HepG2 (cell line): ENCODE measurements around the gene SOX12. TPM values are rescaled to one million over a fixed set of nuclear protein-coding genes. Genes with fewer than 3 reads are reported as not detected.
A peak's percentile ranks its signal among the peaks of the same experiment; 100 is the strongest.

Source experiments
- RARG ChIP-seq: sonication (generic); formaldehyde crosslinking; IDR thresholded peaks from 2 replicates; pipeline ENCODE4 v1.4.0; 2020; ENCODE audit warnings: low read depth, mild to moderate bottlenecking, missing genetic modification reagents
- TBX2 ChIP-seq: sonication (generic); formaldehyde crosslinking; IDR thresholded peaks from 2 replicates; pipeline ENCODE4 v1.5.0; 2020; ENCODE audit warnings: missing genetic modification reagents, mild to moderate bottlenecking, borderline replicate concordance
- YY1 ChIP-seq: IDR thresholded peaks from 2 replicates; pipeline ENCODE4 v1.6.1; 2011; ENCODE audit warnings: low read length, low read depth, moderate library complexity, mild to moderate bottlenecking; ENCODE audit not compliant: insufficient read depth, insufficient replicate concordance
- ZC3H4 ChIP-seq: sonication (generic); formaldehyde crosslinking; IDR thresholded peaks from 2 replicates; pipeline ENCODE4 v1.4.0; 2020; ENCODE audit warnings: missing genetic modification reagents, borderline replicate concordance
- ZNF432 ChIP-seq: sonication (generic); formaldehyde crosslinking; IDR thresholded peaks from 2 replicates; pipeline ENCODE4 v1.5.0; 2020; ENCODE audit warnings: missing genetic modification reagents, mild to moderate bottlenecking, borderline replicate concordance
- ZNF484 ChIP-seq: sonication (generic); formaldehyde crosslinking; IDR thresholded peaks from 2 replicates; pipeline ENCODE4 v1.5.1; 2020; ENCODE audit warnings: mild to moderate bottlenecking, low read depth, missing genetic modification reagents, borderline replicate concordance
- polyA plus RNA-seq, 8 experiments: library from polyadenylated mRNA; depleted of rRNA in 3 of 8; stranded (reverse) in 7 of 8; unstranded in 1 of 8; fragments of >200 nt; fragmentation: Illumina TruSeq in 4 of 8; extraction: Trizol in 4 of 8; gene quantifications; 2 replicates each; pipeline versions ENCODE4 v1.2.1 to v1.2.3, GENCODE V29; 2011 to 2016; ENCODE audit warnings: low read depth in 4 of 8, missing spikeins in 1 of 8, mixed read lengths in 1 of 8; ENCODE audit not compliant: insufficient read depth in 1 of 8
- total RNA-seq, 5 experiments: library from RNA; depleted of rRNA; stranded (reverse); fragments of >200 nt; fragmentation: Illumina TruSeq; extraction: Trizol; gene quantifications; 2 replicates each; pipeline ENCODE4 v1.2.3, GENCODE V29; 2016; ENCODE audit warnings: low read depth in 1 of 5
- TF ChIP-seq, protein P1 (sequence below): IDR thresholded peaks from 2 replicates; pipeline ENCODE4 v1.6.1; 2016; ENCODE audit warnings: missing compliant biosample characterization, missing genetic modification reagents, borderline replicate concordance
- TF ChIP-seq, protein P2 (sequence below): sonication (generic); formaldehyde crosslinking; IDR thresholded peaks from 2 replicates; pipeline ENCODE4 v1.4.0; 2020; ENCODE audit warnings: low read depth, missing genetic modification reagents
- TF ChIP-seq, protein P3 (sequence below): sonication (generic); formaldehyde crosslinking; IDR thresholded peaks from 2 replicates; pipeline ENCODE4; 2020; ENCODE audit warnings: missing genetic modification reagents, mild to moderate bottlenecking, borderline replicate concordance
- TF ChIP-seq, protein P4 (sequence below): sonication (generic); formaldehyde crosslinking; IDR thresholded peaks from 2 replicates; pipeline ENCODE4 v1.4.0; 2020; ENCODE audit warnings: missing genetic modification reagents
- TF ChIP-seq, protein P5 (sequence below): sonication (generic); formaldehyde crosslinking; conservative IDR thresholded peaks from 2 replicates; pipeline ENCODE4 v1.4.0; 2020; ENCODE audit warnings: missing genetic modification reagents
- TF ChIP-seq, protein P6 (sequence below), 2 experiments: sonication (generic) in 1 of 2; formaldehyde crosslinking in 1 of 2; IDR thresholded peaks; 2 replicates each; pipeline versions ENCODE4 v1.4.0 to v1.6.1; 2018 to 2020; ENCODE audit warnings: missing genetic modification reagents in 2 of 2, borderline replicate concordance in 1 of 2, low read depth in 1 of 2, mild to moderate bottlenecking in 1 of 2, missing biosample characterization in 1 of 2

SOX12 gene
- total and polyA plus RNA-seq, 2 of the 13 experiments (the other 11 are each of a cell fraction or from before 2014, with no cell fraction given), result 10.0 to 18.7 TPM

DNA sequence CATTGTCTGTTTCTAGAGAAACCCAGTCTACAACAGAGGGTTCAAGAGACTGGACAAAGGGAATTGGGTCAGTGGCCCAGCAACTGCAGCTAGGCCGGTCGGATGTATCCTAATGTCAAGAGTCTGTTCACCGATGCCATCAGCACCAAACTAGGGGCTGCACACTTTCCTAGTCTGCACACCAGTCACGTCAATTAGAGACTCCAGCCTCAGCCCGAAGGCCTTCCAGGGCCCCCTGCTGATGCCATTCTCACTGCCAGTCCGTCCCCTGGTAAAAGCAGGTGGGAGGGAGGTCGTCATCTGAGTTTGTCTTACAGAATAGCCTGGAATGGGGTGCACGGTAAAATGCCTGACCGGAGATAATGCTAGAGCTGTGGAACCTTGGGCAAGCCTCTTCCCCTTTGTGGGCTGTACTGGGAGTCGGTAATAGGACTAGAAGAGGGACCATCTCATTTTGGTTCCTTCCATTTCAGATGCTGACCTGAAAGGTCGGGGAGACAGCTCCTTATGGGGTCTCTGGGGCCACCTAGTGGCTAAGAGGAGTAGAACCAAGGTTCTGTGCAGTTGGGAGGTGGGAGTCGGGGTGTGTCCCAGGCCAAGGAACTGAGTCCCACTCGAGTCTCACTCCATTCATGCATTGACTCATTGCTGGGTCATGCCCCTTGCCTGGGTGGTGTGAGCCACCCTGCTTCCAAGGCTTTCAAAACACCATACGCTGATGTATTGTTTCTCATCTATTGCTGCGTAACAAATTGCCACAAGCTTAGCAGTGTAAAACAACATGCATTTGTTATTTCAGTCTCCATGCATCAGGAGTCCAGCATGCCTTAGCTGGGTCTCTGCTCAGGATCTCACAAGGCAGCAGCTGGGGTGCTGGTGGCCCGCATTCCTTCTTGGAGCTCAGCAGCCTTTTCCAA lies 5.1 kb downstream of the SOX12 start (continued):
- TF ChIP-seq, protein P1, sequence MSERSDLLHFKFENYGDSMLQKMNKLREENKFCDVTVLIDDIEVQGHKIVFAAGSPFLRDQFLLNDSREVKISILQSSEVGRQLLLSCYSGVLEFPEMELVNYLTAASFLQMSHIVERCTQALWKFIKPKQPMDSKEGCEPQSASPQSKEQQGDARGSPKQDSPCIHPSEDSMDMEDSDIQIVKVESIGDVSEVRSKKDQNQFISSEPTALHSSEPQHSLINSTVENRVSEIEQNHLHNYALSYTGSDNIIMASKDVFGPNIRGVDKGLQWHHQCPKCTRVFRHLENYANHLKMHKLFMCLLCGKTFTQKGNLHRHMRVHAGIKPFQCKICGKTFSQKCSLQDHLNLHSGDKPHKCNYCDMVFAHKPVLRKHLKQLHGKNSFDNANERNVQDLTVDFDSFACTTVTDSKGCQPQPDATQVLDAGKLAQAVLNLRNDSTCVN (CRISPR knock-in tag), result 0 out of 2 replicates have a peak, but pooled peaks have one; percentile 12
- TF ChIP-seq, protein P2, sequence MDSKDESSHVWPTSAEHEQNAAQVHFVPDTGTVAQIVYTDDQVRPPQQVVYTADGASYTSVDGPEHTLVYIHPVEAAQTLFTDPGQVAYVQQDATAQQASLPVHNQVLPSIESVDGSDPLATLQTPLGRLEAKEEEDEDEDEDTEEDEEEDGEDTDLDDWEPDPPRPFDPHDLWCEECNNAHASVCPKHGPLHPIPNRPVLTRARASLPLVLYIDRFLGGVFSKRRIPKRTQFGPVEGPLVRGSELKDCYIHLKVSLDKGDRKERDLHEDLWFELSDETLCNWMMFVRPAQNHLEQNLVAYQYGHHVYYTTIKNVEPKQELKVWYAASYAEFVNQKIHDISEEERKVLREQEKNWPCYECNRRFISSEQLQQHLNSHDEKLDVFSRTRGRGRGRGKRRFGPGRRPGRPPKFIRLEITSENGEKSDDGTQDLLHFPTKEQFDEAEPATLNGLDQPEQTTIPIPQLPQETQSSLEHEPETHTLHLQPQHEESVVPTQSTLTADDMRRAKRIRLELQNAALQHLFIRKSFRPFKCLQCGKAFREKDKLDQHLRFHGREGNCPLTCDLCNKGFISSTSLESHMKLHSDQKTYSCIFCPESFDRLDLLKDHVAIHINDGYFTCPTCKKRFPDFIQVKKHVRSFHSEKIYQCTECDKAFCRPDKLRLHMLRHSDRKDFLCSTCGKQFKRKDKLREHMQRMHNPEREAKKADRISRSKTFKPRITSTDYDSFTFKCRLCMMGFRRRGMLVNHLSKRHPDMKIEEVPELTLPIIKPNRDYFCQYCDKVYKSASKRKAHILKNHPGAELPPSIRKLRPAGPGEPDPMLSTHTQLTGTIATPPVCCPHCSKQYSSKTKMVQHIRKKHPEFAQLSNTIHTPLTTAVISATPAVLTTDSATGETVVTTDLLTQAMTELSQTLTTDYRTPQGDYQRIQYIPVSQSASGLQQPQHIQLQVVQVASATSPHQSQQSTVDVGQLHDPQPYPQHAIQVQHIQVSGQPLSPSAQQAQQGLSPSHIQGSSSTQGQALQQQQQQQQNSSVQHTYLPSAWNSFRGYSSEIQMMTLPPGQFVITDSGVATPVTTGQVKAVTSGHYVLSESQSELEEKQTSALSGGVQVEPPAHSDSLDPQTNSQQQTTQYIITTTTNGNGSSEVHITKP (CRISPR knock-in tag), result peak; percentile 85
- TF ChIP-seq, protein P3, sequence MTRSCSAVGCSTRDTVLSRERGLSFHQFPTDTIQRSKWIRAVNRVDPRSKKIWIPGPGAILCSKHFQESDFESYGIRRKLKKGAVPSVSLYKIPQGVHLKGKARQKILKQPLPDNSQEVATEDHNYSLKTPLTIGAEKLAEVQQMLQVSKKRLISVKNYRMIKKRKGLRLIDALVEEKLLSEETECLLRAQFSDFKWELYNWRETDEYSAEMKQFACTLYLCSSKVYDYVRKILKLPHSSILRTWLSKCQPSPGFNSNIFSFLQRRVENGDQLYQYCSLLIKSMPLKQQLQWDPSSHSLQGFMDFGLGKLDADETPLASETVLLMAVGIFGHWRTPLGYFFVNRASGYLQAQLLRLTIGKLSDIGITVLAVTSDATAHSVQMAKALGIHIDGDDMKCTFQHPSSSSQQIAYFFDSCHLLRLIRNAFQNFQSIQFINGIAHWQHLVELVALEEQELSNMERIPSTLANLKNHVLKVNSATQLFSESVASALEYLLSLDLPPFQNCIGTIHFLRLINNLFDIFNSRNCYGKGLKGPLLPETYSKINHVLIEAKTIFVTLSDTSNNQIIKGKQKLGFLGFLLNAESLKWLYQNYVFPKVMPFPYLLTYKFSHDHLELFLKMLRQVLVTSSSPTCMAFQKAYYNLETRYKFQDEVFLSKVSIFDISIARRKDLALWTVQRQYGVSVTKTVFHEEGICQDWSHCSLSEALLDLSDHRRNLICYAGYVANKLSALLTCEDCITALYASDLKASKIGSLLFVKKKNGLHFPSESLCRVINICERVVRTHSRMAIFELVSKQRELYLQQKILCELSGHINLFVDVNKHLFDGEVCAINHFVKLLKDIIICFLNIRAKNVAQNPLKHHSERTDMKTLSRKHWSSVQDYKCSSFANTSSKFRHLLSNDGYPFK (CRISPR knock-in tag), result peak; percentile 16; the same call in 1 of the 2 replicates
- TF ChIP-seq ZNF432 (CRISPR knock-in tag) (no peak), TBX2 (CRISPR knock-in tag) (peak; percentile 58), ZNF484 (CRISPR knock-in tag) (0 out of 2 replicates have a peak, but pooled peaks have one; percentile 39), ZC3H4 (CRISPR knock-in tag) (peak; percentile 54; the same call in 1 of the 2 replicates), RARG (CRISPR knock-in tag) (0 out of 2 replicates have a peak, but pooled peaks have one; percentile 47), YY1 (no peak)
- TF ChIP-seq, protein P4, sequence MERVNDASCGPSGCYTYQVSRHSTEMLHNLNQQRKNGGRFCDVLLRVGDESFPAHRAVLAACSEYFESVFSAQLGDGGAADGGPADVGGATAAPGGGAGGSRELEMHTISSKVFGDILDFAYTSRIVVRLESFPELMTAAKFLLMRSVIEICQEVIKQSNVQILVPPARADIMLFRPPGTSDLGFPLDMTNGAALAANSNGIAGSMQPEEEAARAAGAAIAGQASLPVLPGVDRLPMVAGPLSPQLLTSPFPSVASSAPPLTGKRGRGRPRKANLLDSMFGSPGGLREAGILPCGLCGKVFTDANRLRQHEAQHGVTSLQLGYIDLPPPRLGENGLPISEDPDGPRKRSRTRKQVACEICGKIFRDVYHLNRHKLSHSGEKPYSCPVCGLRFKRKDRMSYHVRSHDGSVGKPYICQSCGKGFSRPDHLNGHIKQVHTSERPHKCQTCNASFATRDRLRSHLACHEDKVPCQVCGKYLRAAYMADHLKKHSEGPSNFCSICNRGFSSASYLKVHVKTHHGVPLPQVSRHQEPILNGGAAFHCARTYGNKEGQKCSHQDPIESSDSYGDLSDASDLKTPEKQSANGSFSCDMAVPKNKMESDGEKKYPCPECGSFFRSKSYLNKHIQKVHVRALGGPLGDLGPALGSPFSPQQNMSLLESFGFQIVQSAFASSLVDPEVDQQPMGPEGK (CRISPR knock-in tag), result no peak; the same call in 1 of the 2 replicates
- TF ChIP-seq, protein P5, sequence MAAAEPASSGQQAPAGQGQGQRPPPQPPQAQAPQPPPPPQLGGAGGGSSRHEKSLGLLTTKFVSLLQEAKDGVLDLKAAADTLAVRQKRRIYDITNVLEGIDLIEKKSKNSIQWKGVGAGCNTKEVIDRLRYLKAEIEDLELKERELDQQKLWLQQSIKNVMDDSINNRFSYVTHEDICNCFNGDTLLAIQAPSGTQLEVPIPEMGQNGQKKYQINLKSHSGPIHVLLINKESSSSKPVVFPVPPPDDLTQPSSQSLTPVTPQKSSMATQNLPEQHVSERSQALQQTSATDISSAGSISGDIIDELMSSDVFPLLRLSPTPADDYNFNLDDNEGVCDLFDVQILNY, result no peak
- TF ChIP-seq, protein P6, sequence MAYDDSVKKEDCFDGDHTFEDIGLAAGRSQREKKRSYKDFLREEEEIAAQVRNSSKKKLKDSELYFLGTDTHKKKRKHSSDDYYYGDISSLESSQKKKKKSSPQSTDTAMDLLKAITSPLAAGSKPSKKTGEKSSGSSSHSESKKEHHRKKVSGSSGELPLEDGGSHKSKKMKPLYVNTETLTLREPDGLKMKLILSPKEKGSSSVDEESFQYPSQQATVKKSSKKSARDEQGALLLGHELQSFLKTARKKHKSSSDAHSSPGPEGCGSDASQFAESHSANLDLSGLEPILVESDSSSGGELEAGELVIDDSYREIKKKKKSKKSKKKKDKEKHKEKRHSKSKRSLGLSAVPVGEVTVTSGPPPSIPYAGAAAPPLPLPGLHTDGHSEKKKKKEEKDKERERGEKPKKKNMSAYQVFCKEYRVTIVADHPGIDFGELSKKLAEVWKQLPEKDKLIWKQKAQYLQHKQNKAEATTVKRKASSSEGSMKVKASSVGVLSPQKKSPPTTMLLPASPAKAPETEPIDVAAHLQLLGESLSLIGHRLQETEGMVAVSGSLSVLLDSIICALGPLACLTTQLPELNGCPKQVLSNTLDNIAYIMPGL (CRISPR knock-in tag; IDR thresholded peaks at IDR 0.05; ENCODE audit: borderline replicate concordance in 1 of 2, low read depth in 1 of 2), result peak; percentile 22 to 78; a peak in 1 of 4 replicates
